NCI-H345 treated with DMSO at 0.1 percent for 48 hours (cell line): ENCODE results near the gene GTF2B.
"Not testable (repeated sequence)": the region's sequence is repeated elsewhere in the genome, so short reads cannot be mapped to it uniquely, and the experiment has no call there.

Source experiments
- DNase-seq: peaks from one replicate; lab custom pipeline; 2025; ENCODE audit not compliant: unreplicated experiment; lab: John Stamatoyannopoulos, UW

GTF2B gene, protein sequence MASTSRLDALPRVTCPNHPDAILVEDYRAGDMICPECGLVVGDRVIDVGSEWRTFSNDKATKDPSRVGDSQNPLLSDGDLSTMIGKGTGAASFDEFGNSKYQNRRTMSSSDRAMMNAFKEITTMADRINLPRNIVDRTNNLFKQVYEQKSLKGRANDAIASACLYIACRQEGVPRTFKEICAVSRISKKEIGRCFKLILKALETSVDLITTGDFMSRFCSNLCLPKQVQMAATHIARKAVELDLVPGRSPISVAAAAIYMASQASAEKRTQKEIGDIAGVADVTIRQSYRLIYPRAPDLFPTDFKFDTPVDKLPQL

DNA sequence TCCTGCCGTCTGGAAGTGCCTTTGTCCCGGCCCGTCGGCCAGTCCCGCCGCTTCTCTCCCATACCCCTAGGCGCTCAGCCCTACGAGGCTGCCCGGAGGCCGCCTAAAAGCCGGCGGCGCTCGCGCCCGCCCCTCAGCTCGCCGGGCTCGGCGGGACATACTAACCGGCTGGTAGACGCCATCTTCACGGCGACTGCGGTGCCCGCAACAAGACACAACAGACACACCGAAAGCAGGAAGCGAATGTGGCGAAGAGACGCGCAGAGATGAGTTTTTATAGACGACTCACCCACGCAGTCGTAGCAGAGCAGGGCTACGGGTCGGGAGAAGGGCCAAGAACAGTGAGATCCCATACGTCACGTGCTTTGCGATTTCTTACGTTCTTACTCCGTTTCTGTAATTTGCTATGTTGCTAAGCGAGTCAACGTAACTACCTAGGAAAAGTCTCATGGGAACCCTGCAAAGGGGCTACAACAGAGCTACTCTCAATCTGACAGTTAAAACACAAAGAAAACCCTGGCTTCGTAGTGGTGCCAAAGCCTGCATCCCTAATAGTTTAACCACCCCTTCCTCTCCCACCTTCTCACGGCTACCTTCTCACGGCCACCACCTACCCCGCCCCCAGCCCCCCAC lies at the start of gene GTF2B:
Gene GTF2B (minus strand): TSS at position 250 of the 633 bp plus-strand sequence. CDS start 68 bp downstream, at position 182.
- DNase-seq, result peak; percentile 92

DNA sequence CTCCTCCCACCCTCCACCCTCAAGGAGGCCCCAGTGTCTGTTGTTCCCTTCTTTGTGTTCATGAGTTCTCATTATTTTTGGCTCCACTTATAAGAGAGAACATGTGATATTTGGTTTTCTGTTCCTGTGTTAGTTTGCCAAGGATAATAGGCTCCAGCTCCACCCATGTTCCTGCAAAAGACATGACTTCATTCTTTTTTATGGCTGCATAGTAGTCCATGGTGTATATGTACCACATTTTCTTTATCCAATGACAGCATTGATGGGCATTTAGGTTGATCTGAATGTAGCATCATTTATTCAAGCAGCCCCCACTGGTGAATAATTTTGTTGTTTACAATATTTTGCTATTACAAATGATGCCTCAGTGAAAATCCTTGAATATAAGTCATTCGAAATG lies 47.2 kb upstream of the GTF2B start:
- DNase-seq, result not testable (repeated sequence)

DNA sequence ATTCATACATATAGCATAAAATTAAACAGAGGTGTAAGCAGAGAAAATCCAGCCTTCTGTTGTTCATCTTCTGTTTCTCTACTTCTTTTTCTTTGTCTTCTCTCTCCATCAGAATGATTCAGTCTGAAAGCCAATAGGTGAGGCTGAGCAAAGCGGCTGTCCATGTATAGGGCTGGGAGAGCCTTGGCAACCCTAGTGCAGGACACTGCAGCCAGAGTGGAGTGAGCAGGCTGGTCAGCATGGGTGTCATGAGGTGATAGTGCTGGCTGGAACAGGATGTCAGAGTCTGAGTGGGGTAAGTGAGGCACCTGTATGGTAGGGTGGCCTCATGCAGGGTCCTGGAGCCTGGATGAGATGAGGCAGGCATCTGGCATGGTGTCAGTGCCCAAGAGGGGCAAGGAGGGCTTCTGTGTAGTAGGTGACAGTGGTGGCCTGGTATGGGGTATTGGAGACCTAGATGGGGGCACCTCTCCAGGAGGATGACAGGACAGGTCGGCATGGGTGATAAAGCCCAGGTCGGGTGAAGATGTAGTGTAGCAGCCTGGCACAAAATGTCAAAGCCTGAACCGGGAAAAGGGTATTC lies 45.5 kb upstream of the GTF2B start:
- no peak for DNase-seq

DNA sequence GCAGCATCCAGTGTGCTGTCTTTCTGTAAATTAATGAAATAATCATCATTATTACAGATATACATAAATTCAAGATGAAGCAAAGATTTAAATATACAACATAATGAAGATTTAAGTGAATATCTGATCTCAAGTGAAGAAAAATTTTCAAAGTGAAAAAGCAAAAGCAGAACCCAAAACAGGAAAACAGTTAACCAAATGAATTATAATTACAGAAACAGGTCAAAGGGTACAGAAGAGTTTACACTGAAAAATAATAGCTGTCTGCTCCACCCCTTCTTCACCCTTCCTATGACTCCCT lies 44.8 kb upstream of the GTF2B start:
- no peak for DNase-seq

DNA sequence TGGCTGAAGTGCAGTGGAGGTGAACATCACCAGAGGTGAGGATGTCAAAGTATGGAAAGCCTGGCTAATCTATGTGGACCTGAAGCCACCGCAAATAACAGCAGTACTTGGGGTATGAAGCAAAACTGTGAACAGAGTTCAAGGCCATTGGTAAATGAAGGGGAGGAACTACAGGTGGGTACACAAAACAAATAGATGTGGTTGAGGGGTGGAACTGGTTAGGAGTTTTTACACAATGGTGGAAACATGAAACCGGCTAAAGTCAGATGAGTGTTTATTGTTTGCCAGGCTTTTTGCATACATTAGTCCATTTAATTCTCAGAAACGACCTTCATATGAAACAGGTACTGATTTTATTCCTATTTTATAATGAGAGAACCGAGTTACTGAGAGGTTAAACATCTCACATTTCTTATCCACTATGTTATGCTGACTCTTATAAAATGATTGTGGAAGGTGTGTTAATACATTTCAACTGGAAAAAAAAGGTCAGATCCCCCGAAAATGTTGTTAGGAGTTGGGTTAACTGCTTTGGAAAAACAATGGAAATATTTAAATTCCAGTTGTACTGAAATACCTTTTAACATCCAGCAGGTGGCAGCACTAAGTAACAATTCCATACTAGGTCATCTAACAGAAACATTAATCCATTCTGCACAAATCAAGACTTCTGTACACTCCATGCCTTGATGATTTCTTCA lies 44.3 kb upstream of the GTF2B start:
- peak; percentile 62 for DNase-seq

- DNase-seq, result not testable (repeated sequence)
These were observed 38.8 kb upstream of the GTF2B start for GRCh38 chr1:88930176-88930575.

- DNase-seq, result no peak
These were observed 31.9 kb upstream of the GTF2B start for GRCh38 chr1:88923224-88923623.

DNA sequence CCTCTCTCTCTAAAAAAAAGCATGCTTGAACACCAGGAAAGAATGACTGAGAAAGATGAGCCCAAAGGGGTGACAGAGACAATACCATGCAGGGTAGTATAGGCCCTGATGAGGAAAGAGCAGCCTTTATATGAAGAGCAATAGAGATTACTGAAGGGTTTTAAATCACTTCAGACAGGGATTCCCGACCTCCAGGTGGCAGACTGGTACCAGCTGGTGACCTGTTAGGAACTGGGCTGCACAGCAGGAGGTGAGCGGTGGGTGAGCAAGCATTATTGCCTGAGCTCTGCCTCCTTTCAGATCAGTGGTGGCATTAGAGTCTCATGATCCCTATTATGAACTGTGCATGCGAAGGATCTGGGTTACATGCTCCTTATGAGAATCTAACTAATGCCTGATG lies 30.8 kb upstream of the GTF2B start:
- no peak for DNase-seq

DNA sequence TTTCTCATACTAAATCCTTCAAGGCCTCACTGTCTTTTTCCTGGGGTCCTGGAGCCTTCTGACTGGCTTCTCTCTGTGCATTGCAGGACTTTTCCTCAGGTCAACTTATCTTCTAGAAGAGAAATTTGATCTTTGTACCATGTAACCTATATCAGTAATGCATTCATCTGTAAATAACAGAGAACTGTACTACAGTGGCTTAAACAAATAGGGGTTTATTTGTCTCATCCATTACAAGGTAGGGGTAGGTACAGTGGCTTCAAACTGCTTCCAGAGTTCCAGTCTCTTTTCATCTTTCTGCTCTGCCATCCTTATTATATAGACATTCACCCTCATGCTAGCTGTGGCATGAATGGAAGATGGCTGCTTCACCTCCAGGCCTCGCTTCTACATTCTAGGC lies 29.5 kb upstream of the GTF2B start:
- no peak for DNase-seq

- no peak for DNase-seq
These were observed 26.1 kb upstream of the GTF2B start for GRCh38 chr1:88917321-88918025.

- no peak for DNase-seq
These were observed 25.5 kb upstream of the GTF2B start for GRCh38 chr1:88916883-88917282.

DNA sequence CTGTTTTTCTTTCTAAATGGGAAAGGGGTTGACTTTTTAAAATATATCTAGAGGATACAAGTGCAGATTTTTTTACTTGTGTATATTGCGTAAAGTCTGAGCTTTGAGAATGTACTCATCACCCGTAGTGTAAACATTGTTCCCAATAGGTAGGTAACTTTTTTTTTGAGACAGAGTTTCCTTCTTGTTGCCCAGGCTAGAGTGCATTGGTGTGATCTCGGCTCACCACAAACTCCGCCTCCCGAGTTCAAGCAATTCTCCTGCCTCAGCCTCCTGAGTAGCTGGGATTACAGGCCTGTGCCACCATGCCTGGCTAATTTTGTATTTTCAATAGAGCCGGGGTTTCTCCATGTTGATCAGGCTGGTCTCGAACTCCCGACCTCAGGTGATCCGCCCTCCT lies 20.4 kb upstream of the GTF2B start:
- not testable (repeated sequence) for DNase-seq

- no peak for DNase-seq
These were observed 19.8 kb upstream of the GTF2B start for GRCh38 chr1:88911161-88911560.

DNA sequence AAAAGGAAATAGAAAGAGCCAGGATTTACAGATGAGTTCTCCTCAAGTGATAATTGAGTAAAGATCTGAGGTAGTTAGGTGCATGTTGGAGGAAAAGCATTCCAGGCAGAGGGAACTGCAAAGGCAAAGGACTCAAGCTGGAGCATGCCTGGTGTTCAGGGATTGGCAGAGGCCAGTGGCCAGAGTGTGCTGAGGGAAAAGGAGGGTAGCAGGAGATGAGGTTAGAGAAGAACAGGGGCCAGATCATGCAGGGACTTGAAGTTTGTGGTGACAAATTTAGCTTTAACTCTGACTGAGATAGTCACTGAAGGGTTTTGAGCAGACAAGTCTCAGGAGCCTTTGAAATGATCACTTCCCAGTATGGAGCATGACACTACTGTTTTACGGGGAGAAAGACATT lies 19.0 kb upstream of the GTF2B start:
- DNase-seq, result no peak

GRCh38 chr1:88900883-88901282 lies 9.5 kb upstream of the GTF2B start:
- no peak for DNase-seq

DNA sequence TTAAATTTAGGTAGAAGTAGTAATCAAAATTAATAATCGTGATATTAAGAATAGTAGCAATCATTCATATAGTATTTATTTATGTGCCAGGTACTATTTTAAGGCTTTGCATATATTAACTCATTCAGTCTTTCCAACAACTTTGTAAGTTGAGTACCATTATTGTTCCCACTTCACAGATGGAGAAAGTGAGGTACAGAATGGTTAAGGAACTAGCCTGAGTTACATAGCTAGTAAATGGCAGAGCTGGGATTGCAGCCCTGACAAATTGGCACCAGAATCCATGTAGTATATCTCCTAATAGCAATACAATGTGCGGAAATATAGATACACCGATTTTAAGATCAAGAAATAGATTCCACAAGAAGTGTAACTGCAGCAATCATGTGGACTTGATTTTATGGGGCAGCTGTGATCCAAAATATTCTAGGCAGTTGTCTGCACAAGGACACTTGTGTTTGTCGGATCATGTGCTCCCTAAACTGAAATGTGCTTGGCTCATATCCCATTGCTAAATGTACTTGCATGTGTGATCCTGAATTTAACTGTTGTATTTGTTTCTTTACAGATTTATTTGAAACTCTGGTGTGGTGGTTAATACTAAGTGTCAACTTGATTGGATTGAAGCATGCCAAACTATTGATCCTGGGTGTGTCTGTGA lies 5.8 kb upstream of the GTF2B start:
- DNase-seq, result no peak

DNA sequence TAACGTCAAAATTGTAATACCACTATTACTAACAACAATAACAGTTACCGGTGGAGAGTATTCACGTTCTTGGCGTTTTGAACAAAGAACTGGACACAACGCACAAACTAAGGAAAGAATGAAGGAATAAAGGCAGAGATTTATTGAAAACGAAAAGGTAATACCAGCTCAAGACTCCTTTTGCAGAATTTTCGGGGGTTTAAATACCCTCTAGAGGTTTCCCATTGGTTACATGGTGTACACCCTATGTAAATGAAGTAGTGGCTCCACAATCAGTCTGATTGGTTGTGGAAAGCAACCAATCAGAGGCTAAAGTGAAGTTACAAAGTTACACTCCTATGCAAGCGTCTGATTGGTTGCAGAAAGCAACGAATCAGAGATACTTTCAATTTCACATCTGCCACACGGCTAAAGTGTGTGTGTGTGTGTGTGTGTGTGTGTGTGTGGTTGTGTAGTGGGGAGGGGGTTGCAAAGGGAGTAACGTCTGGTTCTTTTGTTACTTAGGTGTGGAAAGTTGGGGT lies 1.1 kb upstream of the GTF2B start:
- DNase-seq, result peak; percentile 88

GRCh38 chr1:88891951-88892340 lies 579 bp upstream of the GTF2B start:
- peak; percentile 46 for DNase-seq

DNA sequence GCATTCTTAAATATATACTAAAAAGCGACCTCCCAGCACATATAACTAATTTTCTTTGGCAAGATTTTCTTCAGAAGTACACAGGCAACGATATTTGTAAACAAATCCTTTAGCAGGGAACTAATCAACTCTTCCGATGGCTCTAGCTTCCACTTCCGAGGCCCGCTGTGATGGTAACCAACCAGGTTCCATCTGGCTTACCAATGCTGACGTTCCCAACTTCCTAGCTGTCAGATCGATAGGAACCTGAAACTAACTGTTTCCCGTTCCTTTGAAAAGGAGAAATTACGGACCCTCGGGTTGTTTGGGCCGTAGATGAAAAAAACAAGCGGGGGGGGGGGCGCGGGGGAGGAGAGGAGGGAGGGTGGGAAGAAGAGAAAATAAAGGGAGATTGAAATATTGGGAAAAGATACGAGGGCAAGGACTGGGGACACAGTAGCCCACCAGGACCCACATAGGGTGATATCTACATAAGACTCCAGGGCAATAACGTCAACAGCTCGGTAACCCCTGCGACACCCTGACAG lies 513 bp downstream of the GTF2B start:
- peak; percentile 6 for DNase-seq

- DNase-seq, result no peak
These were observed 1.2 kb downstream of the GTF2B start for GRCh38 chr1:88890131-88890530.
